Progenitor cell of endocrine pancreas (in vitro differentiated cells): ENCODE measurements around the gene PRKCB. TPM values are rescaled to one million over a fixed set of nuclear protein-coding genes. Genes with fewer than 3 reads are reported as not detected.

Source experiments
- DNase-seq: peaks from one replicate; pipeline ENCODE4 v3.0.0; 2021; ENCODE audit warnings: low spot score; ENCODE audit not compliant: unreplicated experiment
- H3K27ac Mint-ChIP-seq: 2 replicates; pipeline ENCODE4 v1.8.0; 2021; ENCODE audit warnings: mild to moderate bottlenecking, moderate library complexity, mixed read lengths
- H3K27me3 Mint-ChIP-seq: 2 replicates; pipeline ENCODE4 v1.8.0; 2021; ENCODE audit warnings: mixed read lengths
- H3K36me3 Mint-ChIP-seq: 2 replicates; pipeline ENCODE4 v1.8.0; 2022; ENCODE audit warnings: mixed read lengths; ENCODE audit not compliant: insufficient read depth
- H3K4me1 Mint-ChIP-seq: 2 replicates; pipeline ENCODE4 v1.8.0; 2021; ENCODE audit warnings: low read depth, mixed read lengths
- H3K4me3 Mint-ChIP-seq: 2 replicates; pipeline ENCODE4 v1.8.0; 2021; ENCODE audit warnings: low read depth, mild to moderate bottlenecking, moderate library complexity, mixed read lengths
- H3K9me3 Mint-ChIP-seq: 2 replicates; pipeline ENCODE4 v1.8.0; 2021; ENCODE audit warnings: low read depth, mixed read lengths
- total RNA-seq: library from RNA; stranded (reverse); gene quantifications from 2 replicates; pipeline ENCODE4 v1.2.1, GENCODE V29; 2021
- TF ChIP-seq, protein P1 (sequence below): fragments of 200-600 bp; sonication (generic); IDR thresholded peaks from one replicate; pipeline ENCODE4 v1.5.0; 2021; ENCODE audit warnings: antibody characterized with exemption, mild to moderate bottlenecking; ENCODE audit not compliant: unreplicated experiment

PRKCB gene
- total RNA-seq, 1 donor from 2014 or later: 0.36 TPM

DNA sequence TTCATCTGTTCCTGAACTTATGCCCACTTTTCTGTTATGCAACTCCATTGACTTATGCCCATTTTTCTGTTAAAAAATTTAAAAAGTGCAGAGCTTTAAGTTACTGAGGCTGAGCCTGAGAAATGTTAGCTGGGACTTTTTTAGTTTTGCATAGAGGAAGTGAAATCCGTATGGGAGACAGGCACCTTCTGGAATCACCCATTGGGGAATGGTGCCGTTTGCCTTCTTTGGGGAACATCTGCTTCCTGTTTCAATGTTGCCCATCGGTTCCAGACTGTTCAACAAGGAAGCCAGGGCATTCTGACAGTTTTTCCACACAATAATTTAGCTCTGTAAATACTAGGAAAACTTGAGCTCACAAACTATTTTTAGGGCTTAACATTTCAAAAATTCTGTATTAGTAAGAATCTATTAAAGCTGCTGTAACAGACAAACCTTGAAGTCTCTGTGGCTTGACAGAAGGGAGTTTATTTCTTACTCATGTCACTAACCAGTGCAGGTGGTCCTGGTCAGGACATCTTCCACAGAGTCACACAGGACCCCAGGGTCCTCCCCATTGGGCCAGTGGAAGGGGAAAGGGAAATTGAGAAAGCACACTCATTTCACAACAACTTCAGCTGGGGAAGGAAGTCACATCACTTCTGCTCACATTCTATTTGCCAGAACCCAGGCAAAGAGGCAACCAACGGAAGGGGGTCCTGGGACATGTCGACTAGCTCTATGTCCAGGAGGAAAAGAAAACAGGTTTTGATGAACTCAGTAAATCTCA lies 17.2 kb downstream of the PRKCB start:
- DNase-seq: no peak
- Mint-ChIP-seq H3K9me3 (peaks cover 3% of the 10 kb centered on the region), H3K27me3 (peaks cover 54% of the 10 kb centered on the region), H3K4me1 (no peaks in the 10 kb centered on the region), H3K27ac (no peak overlapping the region), H3K36me3 (no peaks in the 10 kb centered on the region), H3K4me3 (no peak overlapping the region)
- TF ChIP-seq, protein P1, sequence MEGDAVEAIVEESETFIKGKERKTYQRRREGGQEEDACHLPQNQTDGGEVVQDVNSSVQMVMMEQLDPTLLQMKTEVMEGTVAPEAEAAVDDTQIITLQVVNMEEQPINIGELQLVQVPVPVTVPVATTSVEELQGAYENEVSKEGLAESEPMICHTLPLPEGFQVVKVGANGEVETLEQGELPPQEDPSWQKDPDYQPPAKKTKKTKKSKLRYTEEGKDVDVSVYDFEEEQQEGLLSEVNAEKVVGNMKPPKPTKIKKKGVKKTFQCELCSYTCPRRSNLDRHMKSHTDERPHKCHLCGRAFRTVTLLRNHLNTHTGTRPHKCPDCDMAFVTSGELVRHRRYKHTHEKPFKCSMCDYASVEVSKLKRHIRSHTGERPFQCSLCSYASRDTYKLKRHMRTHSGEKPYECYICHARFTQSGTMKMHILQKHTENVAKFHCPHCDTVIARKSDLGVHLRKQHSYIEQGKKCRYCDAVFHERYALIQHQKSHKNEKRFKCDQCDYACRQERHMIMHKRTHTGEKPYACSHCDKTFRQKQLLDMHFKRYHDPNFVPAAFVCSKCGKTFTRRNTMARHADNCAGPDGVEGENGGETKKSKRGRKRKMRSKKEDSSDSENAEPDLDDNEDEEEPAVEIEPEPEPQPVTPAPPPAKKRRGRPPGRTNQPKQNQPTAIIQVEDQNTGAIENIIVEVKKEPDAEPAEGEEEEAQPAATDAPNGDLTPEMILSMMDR: no peak

DNA sequence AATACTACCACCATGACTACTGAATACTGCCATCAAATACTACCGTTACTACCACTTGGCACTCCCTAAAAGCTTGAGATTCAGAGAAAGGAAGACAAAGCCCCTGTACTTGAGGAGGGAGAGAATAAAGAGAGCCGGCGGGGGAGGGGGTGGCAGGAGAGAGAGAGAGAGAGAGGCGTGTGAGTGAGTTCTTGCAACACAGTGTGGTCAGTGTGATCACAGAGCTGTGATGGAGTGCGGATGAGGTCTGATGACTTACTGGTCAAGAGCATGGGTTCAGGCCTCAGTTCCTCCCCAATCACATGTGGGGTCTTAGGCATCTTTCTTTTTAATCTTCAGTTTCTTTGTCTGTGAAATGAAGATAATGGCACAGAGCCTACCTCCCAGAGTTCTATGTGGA lies 19.2 kb downstream of the PRKCB start:
- Mint-ChIP-seq H3K27me3 (peaks cover 56% of the 10 kb centered on the region), H3K36me3 (no peaks in the 10 kb centered on the region), H3K4me3 (no peak overlapping the region), H3K9me3 (peaks cover 3% of the 10 kb centered on the region), H3K27ac (no peak overlapping the region), H3K4me1 (no peaks in the 10 kb centered on the region)
- DNase-seq: no peak
- TF ChIP-seq, protein P1: no peak

DNA sequence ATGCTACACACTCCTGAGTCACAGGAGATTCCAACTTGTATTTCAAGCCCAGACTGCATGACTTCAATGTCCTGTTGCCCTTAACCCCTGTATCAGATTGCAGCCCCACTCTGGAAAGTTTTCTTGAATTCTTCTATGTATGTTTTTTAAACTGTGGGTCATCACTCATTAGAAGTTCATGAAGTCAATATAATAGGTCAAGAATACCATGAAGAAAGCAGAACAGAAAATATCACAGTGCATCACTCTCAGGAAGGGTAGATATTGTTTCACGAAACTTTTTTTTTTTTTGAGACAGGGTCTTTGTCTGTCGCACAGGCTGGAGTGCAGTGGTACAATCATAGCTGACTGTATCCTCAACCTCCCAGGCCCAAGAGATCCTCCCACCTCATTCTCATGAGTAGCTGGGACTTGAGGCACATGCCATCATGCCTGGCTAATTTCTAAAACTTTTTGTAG lies 20.5 kb downstream of the PRKCB start:
- H3K27me3 Mint-ChIP-seq: peaks cover 60% of the 10 kb centered on the region
- peaks cover 3% of the 10 kb centered on the region for H3K9me3 Mint-ChIP-seq
- no peaks in the 10 kb centered on the region for H3K4me1 Mint-ChIP-seq
- no peak overlapping the region for H3K27ac Mint-ChIP-seq
- DNase-seq: no peak
- H3K4me3 Mint-ChIP-seq: no peak overlapping the region
- H3K36me3 Mint-ChIP-seq: no peaks in the 10 kb centered on the region
- TF ChIP-seq, protein P1: no peak

DNA sequence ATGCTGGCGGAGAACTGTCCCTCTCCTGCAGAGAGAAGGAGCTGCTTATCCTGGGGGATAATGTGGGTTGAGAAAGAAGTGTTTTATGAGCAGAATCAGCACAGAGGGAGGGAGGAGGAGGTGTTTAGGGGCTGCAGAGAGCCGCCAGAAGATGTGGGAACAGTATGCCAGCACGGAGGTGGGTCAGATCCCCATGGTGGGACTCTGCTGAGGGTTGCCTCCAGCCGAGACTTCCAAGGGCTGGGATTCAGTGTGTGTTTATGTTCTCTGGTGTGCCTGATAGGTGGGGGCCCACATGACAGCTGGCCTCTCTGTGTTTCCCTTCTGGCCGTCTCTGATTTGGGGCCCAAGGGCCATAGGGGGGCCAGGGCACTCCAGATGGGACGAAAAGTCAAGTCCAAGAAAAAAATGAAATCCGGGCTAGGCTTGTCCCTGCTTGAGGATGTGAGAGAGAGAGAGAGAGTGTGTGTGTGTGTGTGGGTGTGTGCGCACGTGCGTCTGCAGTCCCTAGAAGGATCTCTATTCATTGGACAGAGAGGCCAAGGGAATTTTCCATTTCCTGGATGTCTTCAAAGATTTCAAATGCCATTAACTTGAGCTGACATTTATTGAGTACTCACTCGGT lies 21.6 kb downstream of the PRKCB start:
- Mint-ChIP-seq H3K36me3 (no peaks in the 10 kb centered on the region), H3K4me3 (no peak overlapping the region), H3K27ac (no peak overlapping the region), H3K9me3 (peaks cover 3% of the 10 kb centered on the region), H3K27me3 (peaks cover 71% of the 10 kb centered on the region), H3K4me1 (no peaks in the 10 kb centered on the region)
- TF ChIP-seq, protein P1: no peak
- DNase-seq: no peak

DNA sequence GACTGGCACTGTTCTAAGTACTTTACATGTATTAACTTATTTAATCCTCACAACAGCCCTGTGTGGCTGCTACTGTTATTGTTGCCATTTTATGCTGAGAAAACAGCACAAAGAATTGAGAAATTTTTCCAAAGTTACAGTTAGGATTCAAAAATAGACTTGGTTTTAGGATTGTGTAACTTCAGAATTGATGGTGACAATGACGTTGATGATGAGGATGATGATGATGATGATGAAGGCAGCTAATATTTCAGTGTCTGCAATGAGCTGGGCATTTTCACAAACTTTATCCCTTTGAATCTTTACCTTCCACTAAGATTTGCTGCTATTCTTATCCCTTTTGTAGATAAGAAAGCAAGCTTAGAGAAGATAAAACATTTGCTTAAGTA lies 22.1 kb downstream of the PRKCB start:
- DNase-seq: no peak
- Mint-ChIP-seq H3K4me1 (no peaks in the 10 kb centered on the region), H3K9me3 (no peaks in the 10 kb centered on the region), H3K4me3 (no peak overlapping the region), H3K27me3 (peaks cover 74% of the 10 kb centered on the region), H3K27ac (no peak overlapping the region), H3K36me3 (no peaks in the 10 kb centered on the region)
- TF ChIP-seq, protein P1: no peak
